Mesenchymal stem cell (in vitro differentiated cells and primary cell): ENCODE data around the gene SLC25A21.
A peak's percentile ranks its signal among the peaks of the same experiment; 100 is the strongest.

Experiments
- DNase-seq: peaks from one replicate; pipeline ENCODE4 v3.0.0-alpha.2; 2013
- H2AFZ ChIP-seq: one replicate; pipeline ENCODE4 v1.6.1; 2013; ENCODE audit warnings: low read depth, mild to moderate bottlenecking, control low read depth, inconsistent platforms, low read length, moderate library complexity
- H2AK5ac ChIP-seq: 2 replicates; pipeline ENCODE4 v1.6.1; 2013; ENCODE audit warnings: low read length, moderate library complexity, mild to moderate bottlenecking, inconsistent platforms; ENCODE audit not compliant: severe bottlenecking
- H2BK120ac ChIP-seq: one replicate; pipeline ENCODE4 v1.6.1; 2013; ENCODE audit warnings: low read depth, mild to moderate bottlenecking, inconsistent platforms, low read length, moderate library complexity
- H2BK12ac ChIP-seq, 2 experiments: one replicate each; pipeline ENCODE4 v1.6.1; 2013; ENCODE audit warnings: inconsistent platforms in 2 of 2, low read length in 2 of 2, mild to moderate bottlenecking in 2 of 2, moderate library complexity in 2 of 2, control low read depth in 1 of 2
- H2BK15ac ChIP-seq: one replicate; pipeline ENCODE4 v1.6.1; 2013; ENCODE audit warnings: mild to moderate bottlenecking, low read depth, inconsistent platforms; ENCODE audit not compliant: poor library complexity, severe bottlenecking
- H2BK5ac ChIP-seq: 2 replicates; pipeline ENCODE4 v1.6.1; 2013; ENCODE audit warnings: low read depth, mild to moderate bottlenecking, low read length, control low read depth, inconsistent platforms; ENCODE audit not compliant: poor library complexity, severe bottlenecking
- H3K14ac ChIP-seq, 2 experiments: one replicate each; pipeline ENCODE4 v1.6.1; 2013; ENCODE audit warnings: inconsistent platforms in 2 of 2, low read length in 2 of 2, control low read depth in 1 of 2, mild to moderate bottlenecking in 1 of 2, moderate library complexity in 1 of 2
- H3K18ac ChIP-seq, 2 experiments: one replicate each; pipeline ENCODE4 v1.6.1; 2013; ENCODE audit warnings: inconsistent platforms in 2 of 2, low read length in 2 of 2, control low read depth in 1 of 2, low read depth in 1 of 2, mild to moderate bottlenecking in 1 of 2
- H3K23ac ChIP-seq, 2 experiments: one replicate each; pipeline ENCODE4 v1.6.1; 2013; ENCODE audit warnings: inconsistent platforms in 2 of 2, low read length in 2 of 2, mild to moderate bottlenecking in 2 of 2, moderate library complexity in 2 of 2, control low read depth in 1 of 2
- H3K27ac ChIP-seq: 2 replicates; pipeline ENCODE4 v1.5.1; 2013; ENCODE audit warnings: mild to moderate bottlenecking, moderate library complexity, low read length, control low read depth, inconsistent platforms; ENCODE audit not compliant: poor library complexity, severe bottlenecking
- H3K27me3 ChIP-seq, 2 experiments: 2 replicates each; pipeline versions ENCODE4 v1.6.1 to v1.7.0; 2013; ENCODE audit warnings: low read length in 2 of 2, mild to moderate bottlenecking in 2 of 2, moderate library complexity in 2 of 2, control low read depth in 1 of 2, inconsistent platforms in 1 of 2; ENCODE audit not compliant: control insufficient read depth in 1 of 2, insufficient read depth in 1 of 2
- H3K36me3 ChIP-seq, 2 experiments: 2 replicates each; pipeline versions ENCODE4 v1.6.1 to v1.7.0; 2013; ENCODE audit warnings: low read length in 2 of 2, control low read depth in 1 of 2, inconsistent platforms in 1 of 2, low read depth in 1 of 2, mild to moderate bottlenecking in 1 of 2; ENCODE audit not compliant: insufficient read depth in 2 of 2, control insufficient read depth in 1 of 2
- H3K4ac ChIP-seq, 2 experiments: one replicate each; pipeline ENCODE4 v1.6.1; 2013; ENCODE audit warnings: inconsistent platforms in 2 of 2, low read length in 2 of 2, mild to moderate bottlenecking in 2 of 2, moderate library complexity in 2 of 2, control low read depth in 1 of 2, low read depth in 1 of 2
- H3K4me1 ChIP-seq: 2 replicates; pipeline ENCODE4 v1.6.1; 2013; ENCODE audit warnings: low read depth, low read length, control low read depth; ENCODE audit not compliant: control insufficient read depth, insufficient read depth
- H3K4me2 ChIP-seq: 2 replicates; pipeline ENCODE4 v1.6.1; 2013; ENCODE audit warnings: low read length, mild to moderate bottlenecking, inconsistent platforms; ENCODE audit not compliant: poor library complexity, severe bottlenecking
- H3K4me3 ChIP-seq, 2 experiments: 2 replicates each; pipeline versions ENCODE4 v1.5.1 to v1.7.0; 2013; ENCODE audit warnings: low read length in 2 of 2, mild to moderate bottlenecking in 2 of 2, control low read depth in 1 of 2, low read depth in 1 of 2; ENCODE audit not compliant: insufficient read depth in 1 of 2
- H3K79me1 ChIP-seq: replicated peaks from 2 replicates; pipeline ENCODE4 v1.6.1; 2013; ENCODE audit warnings: mild to moderate bottlenecking, control low read depth, low read length, inconsistent platforms; ENCODE audit not compliant: poor library complexity, severe bottlenecking
- H3K9ac ChIP-seq: 2 replicates; pipeline ENCODE4 v1.7.0; 2013; ENCODE audit warnings: mild to moderate bottlenecking, low read length, moderate library complexity
- H3K9me3 ChIP-seq: 2 replicates; pipeline ENCODE4 v1.7.0; 2013; ENCODE audit warnings: mild to moderate bottlenecking, low read length; ENCODE audit not compliant: control insufficient read depth
- H4K8ac ChIP-seq: one replicate; pipeline ENCODE4 v1.6.1; 2013; ENCODE audit warnings: inconsistent platforms, mild to moderate bottlenecking, low read length, moderate library complexity
- H4K91ac ChIP-seq: one replicate; pipeline ENCODE4 v1.6.1; 2013; ENCODE audit warnings: mild to moderate bottlenecking, low read length, inconsistent platforms
- WGBS: methylation state at CpG from one replicate; pipeline ENCODE4 v1.1.7; 2013; ENCODE audit warnings: mixed read lengths; 5-methylcytosine and 5-hydroxymethylcytosine counted together

The SLC25A21 gene

DNA sequence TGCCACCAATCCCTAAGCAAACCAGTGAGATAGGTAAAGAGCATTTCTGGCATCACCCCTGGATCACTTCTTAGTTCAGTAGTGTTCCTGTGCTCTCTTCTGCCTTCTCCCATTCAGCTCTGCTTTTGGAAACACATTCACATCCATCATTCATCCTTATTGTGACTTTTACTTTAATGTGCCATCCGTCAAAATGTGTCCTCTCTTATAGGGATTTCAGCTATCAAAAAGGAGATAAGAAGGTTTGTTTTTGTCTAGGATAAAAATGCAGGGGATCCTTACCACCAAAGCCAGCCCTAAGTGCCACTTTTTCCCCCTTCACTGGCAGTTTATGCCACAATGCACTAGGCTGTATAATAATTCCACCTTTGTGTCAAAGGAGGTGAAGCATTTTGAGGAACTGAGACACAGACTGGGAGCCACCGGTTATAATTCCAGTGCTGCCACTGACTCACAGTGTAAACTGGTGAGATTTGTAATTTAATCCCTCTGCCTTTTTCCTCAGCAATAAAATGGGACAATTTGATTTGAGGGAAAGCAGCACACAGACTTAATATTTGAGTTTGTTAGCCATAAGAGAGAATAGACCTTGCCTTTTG is 352.2 kb downstream of the SLC25A21 start:
- no peak overlapping the region for H2AK5ac ChIP-seq
- H3K9ac ChIP-seq: no peak overlapping the region
- no peaks in the 10 kb centered on the region for H3K9me3 ChIP-seq
- no peaks in the 10 kb centered on the region for H3K79me1 ChIP-seq
- H3K27ac ChIP-seq: no peak overlapping the region
- H2BK120ac ChIP-seq: no peak overlapping the region
- no peak overlapping the region for H3K4ac ChIP-seq
- no peak overlapping the region for H3K4me3 ChIP-seq
- no peaks in the 10 kb centered on the region for H3K36me3 ChIP-seq
- no peak overlapping the region for H2AFZ ChIP-seq
- DNase-seq: no peak
- H4K8ac ChIP-seq: no peak overlapping the region
- H2BK15ac ChIP-seq: no peak overlapping the region
- H3K27me3 ChIP-seq: no peaks in the 10 kb centered on the region
- H3K14ac ChIP-seq: no peak overlapping the region
- H3K23ac ChIP-seq: no peak overlapping the region
- no peak overlapping the region for H4K91ac ChIP-seq
- H3K4me1 ChIP-seq: no peaks in the 10 kb centered on the region
- 87% methylated on average over 1 of the region's 2 CpGs for WGBS
- no peak overlapping the region for H3K18ac ChIP-seq
- no peak overlapping the region for H2BK5ac ChIP-seq
- no peak overlapping the region for H2BK12ac ChIP-seq
- no peak overlapping the region for H3K4me2 ChIP-seq

DNA sequence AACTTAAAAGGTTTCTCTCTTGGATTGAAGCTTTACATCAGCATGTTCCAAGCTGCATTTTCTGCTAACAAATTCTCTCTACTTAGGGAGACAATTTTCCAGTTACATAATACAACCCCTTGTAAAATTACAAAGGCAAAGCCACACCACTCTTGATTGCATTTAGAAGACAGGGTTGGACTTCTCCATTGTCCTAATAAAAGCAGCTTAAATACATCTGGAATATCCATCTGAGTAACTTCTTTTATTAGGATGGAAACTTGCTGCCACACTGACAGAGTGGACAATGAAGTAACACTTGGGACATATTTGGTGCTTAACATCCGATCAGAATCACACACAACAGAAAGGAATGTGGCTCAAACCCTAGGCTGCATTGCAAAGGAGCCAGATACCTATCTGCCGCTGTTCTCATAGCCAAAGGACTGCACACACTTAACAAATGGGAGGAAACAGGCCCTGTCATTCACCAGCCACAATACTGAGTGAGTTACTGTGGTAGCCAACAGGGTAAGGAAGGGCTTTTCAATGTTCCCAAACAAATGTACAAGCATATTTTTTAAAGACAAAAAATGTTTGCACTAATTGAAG is 353.5 kb downstream of the SLC25A21 start:
- Histone ChIP-seq H3K27ac (no peak overlapping the region), H2BK12ac (no peak overlapping the region), H2AFZ (no peak overlapping the region), H3K9ac (no peak overlapping the region), H2BK120ac (no peak overlapping the region), H3K4me1 (no peaks in the 10 kb centered on the region), H3K36me3 (no peaks in the 10 kb centered on the region), H4K91ac (no peak overlapping the region), H3K18ac (no peak overlapping the region), H3K79me1 (no peaks in the 10 kb centered on the region), H3K23ac (no peak overlapping the region), H3K14ac (no peak overlapping the region), H3K4ac (no peak overlapping the region), H3K27me3 (no peaks in the 10 kb centered on the region), H4K8ac (no peak overlapping the region), H3K4me3 (no peak overlapping the region), H3K9me3 (no peaks in the 10 kb centered on the region), H2AK5ac (no peak overlapping the region), H2BK15ac (no peak overlapping the region), H3K4me2 (no peak overlapping the region), H2BK5ac (no peak overlapping the region)
- DNase-seq: peak; percentile 10
- 42% methylated on average over 2 of the region's 2 CpGs for WGBS

DNA sequence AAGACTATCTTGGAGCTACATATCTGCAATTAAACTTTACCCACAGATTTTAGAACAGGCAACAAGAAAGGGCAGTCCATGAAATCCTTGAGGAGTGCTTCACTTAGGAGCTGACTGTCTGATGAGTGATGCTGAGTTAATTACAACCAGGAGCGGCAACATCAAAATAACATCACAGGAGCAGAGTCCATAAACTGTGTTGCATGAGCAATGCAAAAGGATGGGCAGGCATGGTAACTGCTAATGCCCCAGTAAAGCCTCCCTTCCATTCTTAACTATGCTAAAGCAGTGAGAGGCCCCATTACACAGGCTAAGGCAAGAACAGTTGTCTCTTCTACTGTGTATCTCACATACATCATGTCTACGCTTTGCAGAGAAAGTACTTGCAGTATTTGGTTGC is 354.2 kb downstream of the SLC25A21 start:
- DNase-seq: no peak
- Histone ChIP-seq H3K27me3 (no peaks in the 10 kb centered on the region), H3K4me3 (no peak overlapping the region), H3K23ac (no peak overlapping the region), H2AK5ac (no peak overlapping the region), H3K4me2 (no peak overlapping the region), H3K4ac (no peak overlapping the region), H3K79me1 (no peaks in the 10 kb centered on the region), H3K4me1 (no peaks in the 10 kb centered on the region), H3K36me3 (no peaks in the 10 kb centered on the region), H3K27ac (no peak overlapping the region), H3K9me3 (no peaks in the 10 kb centered on the region), H3K14ac (no peak overlapping the region), H3K18ac (no peak overlapping the region), H4K91ac (no peak overlapping the region), H2BK12ac (no peak overlapping the region), H2BK15ac (no peak overlapping the region), H2BK5ac (no peak overlapping the region), H4K8ac (no peak overlapping the region), H2AFZ (no peak overlapping the region), H2BK120ac (no peak overlapping the region), H3K9ac (no peak overlapping the region)
- 50% methylated on average over 1 of the region's 2 CpGs for WGBS

DNA sequence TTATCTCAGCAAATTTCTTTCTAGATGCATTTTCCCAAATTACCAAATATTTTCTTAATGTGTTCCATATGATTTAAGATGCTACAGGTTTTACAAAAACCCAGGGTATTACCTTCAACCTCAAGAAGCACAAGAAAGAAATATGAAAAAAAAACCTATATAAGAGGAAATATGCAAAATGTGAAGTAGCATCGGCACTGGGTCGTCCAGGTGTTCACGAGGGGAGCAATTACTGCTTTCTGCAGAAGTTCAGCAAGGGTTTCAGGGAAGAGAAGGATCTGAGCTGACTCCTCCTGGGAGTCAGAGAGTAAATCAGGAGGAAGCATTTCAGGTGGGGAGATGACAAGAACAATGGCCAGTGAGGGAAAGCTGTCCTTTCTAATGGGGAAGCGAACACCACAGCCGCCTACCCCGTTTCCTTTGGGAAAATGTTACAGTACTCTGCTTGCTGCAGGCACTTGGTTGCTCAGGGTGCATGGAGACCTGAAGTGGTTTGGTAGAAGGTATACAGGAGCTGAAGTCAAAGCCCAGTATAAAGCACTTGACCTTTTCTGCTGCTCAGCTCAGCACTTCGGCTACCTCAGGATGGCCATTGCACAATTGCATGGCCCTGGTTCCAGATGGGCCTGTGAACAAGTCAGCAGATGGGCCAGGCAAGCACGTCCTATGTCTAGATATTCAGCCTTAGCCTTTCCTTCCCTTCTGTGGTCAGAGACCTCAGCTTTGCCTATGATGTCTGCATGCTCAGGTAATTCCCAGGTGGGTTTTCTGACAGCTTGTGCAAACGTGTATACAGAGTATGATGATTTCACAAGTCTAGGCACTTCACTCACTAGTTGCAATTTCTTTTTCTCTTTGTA is 355.1 kb downstream of the SLC25A21 start:
- no peak overlapping the region for H3K4ac ChIP-seq
- no peaks in the 10 kb centered on the region for H3K36me3 ChIP-seq
- no peaks in the 10 kb centered on the region for H3K27me3 ChIP-seq
- no peak overlapping the region for H3K4me2 ChIP-seq
- no peak for DNase-seq
- H3K9ac ChIP-seq: no peak overlapping the region
- 83% methylated on average over 9 of the region's 9 CpGs for WGBS
- no peaks in the 10 kb centered on the region for H3K9me3 ChIP-seq
- H3K4me1 ChIP-seq: no peaks in the 10 kb centered on the region
- no peaks in the 10 kb centered on the region for H3K79me1 ChIP-seq
- peak overlapping the region in 1 of 2 experiments; percentile 44 for H3K14ac ChIP-seq
- H2AK5ac ChIP-seq: no peak overlapping the region
- H2AFZ ChIP-seq: no peak overlapping the region
- no peak overlapping the region for H4K91ac ChIP-seq
- H2BK5ac ChIP-seq: no peak overlapping the region
- no peak overlapping the region for H2BK15ac ChIP-seq
- no peak overlapping the region for H4K8ac ChIP-seq
- no peak overlapping the region for H3K18ac ChIP-seq
- no peak overlapping the region for H3K23ac ChIP-seq
- H2BK120ac ChIP-seq: no peak overlapping the region
- no peak overlapping the region for H3K4me3 ChIP-seq
- no peak overlapping the region for H2BK12ac ChIP-seq
- H3K27ac ChIP-seq: no peak overlapping the region
